DLD1 (cell line): Measurements from ENCODE around the gene RABGAP1L.
"Not testable (repeated sequence)": the region's sequence is repeated elsewhere in the genome, so short reads cannot be mapped to it uniquely, and the experiment has no call there.

Experiments
- in situ Hi-C: cut with HindIII; loops from 2 replicates; pipeline ENCODE4 v1.10.0; 2017; ENCODE audit warnings: low sequenced_read_pairs

The RABGAP1L gene

DNA sequence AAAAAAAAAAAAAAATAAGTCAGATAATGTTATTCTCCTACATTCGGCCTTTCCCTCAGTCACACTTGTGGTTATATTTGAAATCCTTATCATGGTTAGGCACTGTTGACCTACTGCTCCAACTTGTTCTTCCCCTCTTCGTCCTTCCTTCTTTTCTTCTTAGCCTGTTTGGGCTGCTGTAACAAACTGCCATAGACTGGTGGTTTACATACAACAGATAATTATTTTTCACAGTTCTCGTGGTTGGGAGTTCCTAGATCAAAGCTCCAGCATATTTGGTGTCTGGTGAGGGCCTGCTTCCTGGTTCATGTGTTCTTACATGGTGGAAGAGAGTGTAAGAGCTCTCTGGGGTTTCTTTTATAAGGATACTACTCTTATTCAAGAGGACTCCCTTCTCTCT lies 73.4 kb downstream of the RABGAP1L start:
- in situ Hi-C loops, result no loop called here

- in situ Hi-C loops, result not testable (repeated sequence)
These were observed 79.7 kb downstream of the RABGAP1L start for GRCh38 chr1:174238845-174239501.

DNA sequence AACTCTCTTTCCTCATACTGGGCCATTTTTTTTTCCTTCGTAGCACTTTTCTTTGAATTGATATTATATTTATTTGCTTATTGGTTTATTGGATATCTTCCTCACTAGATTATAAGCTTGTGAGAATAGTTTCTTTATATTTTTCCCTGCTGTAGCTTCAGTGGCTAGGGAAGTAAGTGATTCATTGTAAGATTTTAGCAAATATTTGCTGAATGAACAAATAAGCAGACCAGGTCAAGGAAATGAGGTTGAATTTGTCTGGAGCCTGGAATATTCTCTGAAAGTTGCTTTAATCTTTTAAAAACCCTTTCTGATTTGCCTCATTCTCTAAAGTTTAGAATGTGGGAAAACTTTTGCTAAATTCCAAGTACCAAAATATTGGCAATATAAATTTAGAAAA lies 80.2 kb downstream of the RABGAP1L start:
- in situ Hi-C loops, result no loop called here

- in situ Hi-C loops, result no loop called here
These were observed 83.5 kb downstream of the RABGAP1L start for GRCh38 chr1:174242856-174243255.

- in situ Hi-C loops, result no loop called here
These were observed 84.2 kb downstream of the RABGAP1L start for GRCh38 chr1:174243451-174244000.

GRCh38 chr1:174244017-174244416 lies 84.7 kb downstream of the RABGAP1L start:
- in situ Hi-C loops, result no loop called here

DNA sequence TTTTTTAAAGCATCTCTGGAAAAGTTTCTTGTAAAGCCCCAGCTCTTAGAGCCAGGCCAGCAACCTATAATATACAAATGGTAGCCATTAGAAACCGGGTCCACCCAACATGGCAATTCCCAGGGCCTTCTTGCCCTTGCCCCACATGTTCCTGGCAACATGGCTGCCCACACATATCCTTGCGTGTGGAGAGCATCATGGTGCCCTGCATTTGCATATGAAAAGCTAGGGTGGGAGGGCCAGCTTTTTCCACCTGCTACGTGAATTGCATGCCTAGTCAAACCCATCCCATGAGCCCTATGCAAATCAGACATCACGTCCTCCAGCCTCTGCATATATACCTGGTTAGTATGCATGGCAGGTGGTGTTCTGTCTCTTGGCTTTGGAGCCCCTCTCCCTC lies 88.2 kb downstream of the RABGAP1L start:
- in situ Hi-C loops, result no loop called here

GRCh38 chr1:174248041-174248440 lies 88.7 kb downstream of the RABGAP1L start:
- in situ Hi-C loops, result no loop called here

GRCh38 chr1:174256386-174256785 lies 97.1 kb downstream of the RABGAP1L start:
- in situ Hi-C loops, result loop anchor here (25.0 kb wide), 1 partner anchor 481 kb away; no protein-coding TSS in a partner anchor

- in situ Hi-C loops, result loop anchor here (25.0 kb wide), 1 partner anchor 479 kb away; no protein-coding TSS in a partner anchor
These were observed 98.8 kb downstream of the RABGAP1L start for GRCh38 chr1:174258148-174258550.

- in situ Hi-C loops, result loop anchor here (25.0 kb wide), 1 partner anchor 475 kb away; no protein-coding TSS in a partner anchor
These were observed 103.3 kb downstream of the RABGAP1L start for GRCh38 chr1:174262349-174263241.

- in situ Hi-C loops, result loop anchor here (25.0 kb wide), 1 partner anchor 472 kb away; no protein-coding TSS in a partner anchor
These were observed 106.0 kb downstream of the RABGAP1L start for GRCh38 chr1:174265282-174265681.

GRCh38 chr1:174266476-174266875 lies 107.2 kb downstream of the RABGAP1L start:
- in situ Hi-C loops, result loop anchor here (25.0 kb wide), 1 partner anchor 471 kb away; no protein-coding TSS in a partner anchor

DNA sequence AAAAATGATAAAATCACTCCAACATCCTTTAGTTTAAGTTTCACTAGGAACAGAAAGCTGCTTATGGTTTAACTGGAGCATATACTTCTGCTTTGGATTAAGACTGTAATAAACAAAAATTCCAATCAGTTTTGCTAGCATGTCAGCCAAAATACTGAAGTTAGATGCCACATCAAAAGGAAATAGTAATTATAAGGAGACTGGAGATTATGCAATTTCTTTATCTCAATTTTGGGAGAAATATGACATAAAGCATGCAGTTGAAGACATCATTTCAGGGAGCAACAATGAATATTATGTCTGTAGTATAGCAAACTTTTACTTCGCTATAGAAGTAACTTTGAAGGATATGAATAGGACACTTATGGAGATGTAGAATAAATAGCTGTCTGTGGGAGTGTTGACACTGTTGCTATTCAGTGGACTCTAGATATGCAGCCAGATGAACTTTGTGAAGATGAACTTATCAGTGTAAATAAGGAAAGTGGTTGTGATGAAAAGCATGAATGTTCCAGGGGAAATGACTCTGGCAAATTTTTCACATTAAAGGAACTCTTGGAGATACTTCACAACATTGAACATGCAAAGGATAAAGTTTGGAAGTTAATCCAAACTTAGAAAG lies 107.8 kb downstream of the RABGAP1L start:
- in situ Hi-C loops, result loop anchor here (25.0 kb wide), 1 partner anchor 470 kb away; no protein-coding TSS in a partner anchor

- in situ Hi-C loops, result loop anchor here (25.0 kb wide), 1 partner anchor 467 kb away; no protein-coding TSS in a partner anchor
These were observed 110.8 kb downstream of the RABGAP1L start for GRCh38 chr1:174269989-174270651.

DNA sequence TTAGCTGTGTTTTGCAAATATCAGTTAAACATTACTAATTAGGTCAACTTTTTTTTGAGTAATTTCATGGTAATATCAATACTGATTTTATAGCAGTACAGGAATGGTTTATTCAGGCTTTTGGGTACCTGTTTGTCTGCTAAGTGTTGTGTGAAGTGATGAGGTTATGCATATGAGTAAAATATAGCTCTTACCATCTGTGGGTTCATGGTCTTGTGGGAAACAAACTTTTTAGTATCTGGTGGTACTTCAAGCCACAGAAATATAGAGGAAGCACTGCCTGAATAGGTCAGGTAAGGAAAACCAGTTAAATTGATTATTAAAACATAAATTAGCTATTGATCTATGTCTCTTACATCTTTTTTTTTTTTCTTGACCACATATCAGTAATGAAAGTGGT lies 113.9 kb downstream of the RABGAP1L start:
- in situ Hi-C loops, result loop anchor here (25.0 kb wide), 1 partner anchor 464 kb away; no protein-coding TSS in a partner anchor

DNA sequence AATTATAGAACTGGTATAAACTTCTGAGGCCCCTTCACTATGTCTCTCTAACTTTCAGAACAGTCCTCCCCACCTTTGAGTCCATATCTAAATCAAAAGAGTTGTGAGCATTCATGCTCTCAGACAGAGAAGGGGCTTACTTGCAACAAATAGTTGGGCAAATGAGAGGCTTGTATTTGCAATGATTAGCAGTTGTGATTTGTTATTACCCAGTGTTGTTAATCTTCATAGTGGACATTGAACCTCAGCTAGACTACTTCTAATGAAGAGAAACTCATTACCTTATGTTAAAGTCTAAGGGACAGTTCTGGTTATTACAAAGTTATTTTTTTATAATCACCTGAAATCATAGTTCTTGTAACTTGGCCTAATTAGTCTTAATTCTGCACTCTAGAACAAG lies 114.5 kb downstream of the RABGAP1L start:
- in situ Hi-C loops, result loop anchor here (25.0 kb wide), 1 partner anchor 464 kb away; no protein-coding TSS in a partner anchor

DNA sequence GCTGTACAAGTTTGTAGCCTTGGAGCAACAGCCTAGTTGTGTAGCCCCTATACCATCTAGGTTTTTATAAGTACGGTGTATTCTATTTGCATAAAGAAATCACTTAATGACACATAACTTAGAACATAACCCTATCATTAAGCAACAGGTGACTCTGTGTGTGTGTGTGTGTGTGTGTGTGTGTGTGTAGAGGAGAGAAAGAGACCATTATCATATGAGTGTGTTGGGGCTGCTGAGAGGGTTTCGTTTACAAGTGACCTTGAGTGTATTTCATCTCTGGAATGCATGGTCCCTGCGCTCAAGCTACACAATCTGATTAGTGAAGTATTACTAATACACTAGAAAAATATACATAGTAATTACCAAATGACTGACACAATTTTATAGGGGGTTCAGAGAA lies 115.1 kb downstream of the RABGAP1L start:
- in situ Hi-C loops, result loop anchor here (25.0 kb wide), 1 partner anchor 463 kb away; no protein-coding TSS in a partner anchor

DNA sequence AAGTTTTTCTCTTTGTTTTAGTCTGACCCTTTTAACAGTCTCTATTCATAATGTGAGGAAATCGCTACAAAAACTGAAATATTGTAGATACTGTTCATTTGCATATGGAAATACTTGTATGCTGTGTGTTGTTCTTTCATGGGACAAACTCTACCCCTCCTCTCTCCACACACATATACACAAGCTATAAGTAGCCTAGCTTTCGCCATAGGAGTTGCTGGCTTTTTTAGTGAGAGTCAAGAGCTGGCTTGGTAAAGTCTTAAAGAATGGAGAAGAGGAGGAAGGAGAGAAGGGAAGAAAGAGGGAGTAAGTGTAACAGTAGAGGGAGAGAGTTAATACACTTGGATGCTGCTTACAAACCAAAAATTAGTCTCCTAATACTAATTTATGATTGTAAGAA lies 115.6 kb downstream of the RABGAP1L start:
- in situ Hi-C loops, result loop anchor here (25.0 kb wide), 1 partner anchor 462 kb away; no protein-coding TSS in a partner anchor

DNA sequence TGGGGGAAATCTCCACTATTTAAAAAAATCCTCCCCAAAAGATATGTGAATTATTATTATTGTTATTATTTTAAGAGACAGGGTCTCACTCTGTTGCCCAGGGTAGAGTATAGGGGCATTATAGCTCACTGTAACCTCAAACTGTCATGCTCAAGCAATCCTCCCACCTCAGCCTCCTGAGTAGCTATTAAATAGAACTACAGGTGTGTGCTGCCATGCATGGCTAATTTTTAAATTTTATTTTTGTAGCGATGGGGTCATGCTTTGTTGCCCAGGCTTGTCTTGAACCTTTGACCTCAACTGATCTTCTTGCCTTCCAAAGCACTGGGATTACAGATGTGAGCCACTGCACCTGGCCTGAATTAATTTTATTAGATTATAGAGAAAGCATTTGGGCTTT lies 116.8 kb downstream of the RABGAP1L start:
- in situ Hi-C loops, result no loop called here
